CD4-positive, alpha-beta T cell treated with Interleukin-4 for 1 hour (primary cell): ENCODE results near the gene PLXNB2.

Experiments used
- DNase-seq, 2 donors: peaks; one replicate each; pipeline ENCODE4 v3.0.0-alpha.2; 2020 to 2022

The PLXNB2 gene

GRCh38 chr22:50310031-50310722 is 2.7 kb upstream of the PLXNB2 start:
- no peak for DNase-seq

DNA sequence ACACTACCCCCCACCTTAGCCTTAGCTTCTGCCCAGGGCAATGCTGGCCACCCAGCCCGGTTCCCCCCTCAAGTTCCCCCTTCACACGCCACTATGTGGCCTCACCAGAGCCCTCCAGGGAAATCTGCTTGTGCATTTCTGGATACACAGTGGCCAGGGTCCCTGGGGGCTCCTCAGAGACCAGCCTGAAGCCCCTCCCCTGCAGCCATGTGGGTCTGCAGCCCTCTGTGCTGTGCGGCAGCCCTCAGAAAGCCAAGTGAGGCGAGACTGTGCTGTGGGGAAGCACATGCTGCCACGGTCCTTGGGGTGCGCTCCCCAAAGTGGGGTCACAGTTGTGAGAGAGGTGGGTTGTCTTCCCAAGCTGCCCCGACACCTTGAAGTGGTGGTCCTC is 2.1 kb upstream of the PLXNB2 start:
- no peak for DNase-seq

DNA sequence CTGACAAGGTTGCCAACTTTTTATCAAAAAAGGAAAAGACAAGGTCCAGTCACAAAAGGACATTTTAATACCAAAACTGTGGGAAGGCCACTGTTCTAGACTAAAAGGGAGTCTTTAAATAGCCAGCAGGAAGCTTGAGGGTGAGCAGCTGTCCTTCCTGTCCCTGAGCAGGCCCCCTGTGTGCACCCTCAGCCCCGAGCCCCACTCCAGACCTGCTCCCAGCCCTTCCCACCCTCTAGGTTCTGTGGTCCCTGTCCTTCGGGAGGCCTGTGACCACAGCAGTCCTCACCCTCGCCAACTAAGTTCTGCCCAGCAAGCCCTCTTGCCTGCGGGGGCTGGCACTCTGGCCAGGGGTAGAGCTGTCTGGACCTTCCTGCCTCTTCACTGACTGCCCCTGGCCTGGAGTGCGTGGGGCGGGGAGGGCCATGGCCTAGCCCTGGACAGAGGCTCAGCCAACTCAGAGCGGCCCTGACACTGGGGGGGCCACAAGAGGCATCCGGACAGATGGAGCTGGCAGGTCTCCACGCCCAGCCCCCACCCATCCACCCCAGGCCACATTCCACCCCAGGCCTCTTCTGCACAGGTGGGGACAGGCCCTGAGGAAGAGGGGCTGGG is 1.6 kb upstream of the PLXNB2 start:
- no peak for DNase-seq

GRCh38 chr22:50308597-50308935 is 1.1 kb upstream of the PLXNB2 start:
- peak in 1 of 2 donors; percentile 54 for DNase-seq

DNA sequence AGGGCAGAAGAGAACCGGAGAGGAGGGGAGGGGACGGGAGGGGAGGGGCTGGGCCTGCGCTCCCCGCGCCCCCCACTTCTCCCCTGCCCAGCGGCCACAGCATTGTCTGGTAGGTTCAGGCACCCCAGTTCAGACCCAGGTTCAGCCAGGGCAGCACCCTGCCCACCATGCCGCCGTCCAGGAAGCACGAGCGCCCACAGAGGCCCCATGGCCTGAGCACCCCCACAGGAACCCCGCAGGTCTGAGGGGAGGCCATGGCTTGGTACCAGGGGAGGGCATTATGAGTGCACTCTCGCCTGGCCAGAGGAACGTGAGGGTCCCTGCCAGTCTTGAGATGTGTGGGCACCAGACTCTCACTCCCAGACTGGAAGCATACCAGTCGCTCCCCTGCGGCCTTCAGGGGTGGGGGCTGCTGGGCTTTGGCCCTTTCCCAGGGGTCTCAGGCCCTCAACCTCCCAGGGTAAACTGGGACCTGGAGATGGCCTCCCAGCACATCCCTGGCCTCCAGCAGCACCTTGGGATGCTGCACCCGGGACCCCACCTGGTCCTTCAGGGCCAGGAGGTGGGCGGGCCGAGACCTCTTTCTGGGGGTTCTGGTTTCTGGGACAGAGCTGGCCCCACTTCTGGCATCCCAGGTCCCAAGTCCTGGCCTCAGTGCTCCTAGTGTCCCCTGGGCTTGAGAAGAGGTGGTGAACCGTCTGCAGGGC is 597 bp upstream of the PLXNB2 start:
- no peak for DNase-seq

- DNase-seq, result peak in 1 of 2 donors; percentile 65
Measured at GRCh38 chr22:50305923-50306566, 1.4 kb downstream of the PLXNB2 start.

DNA sequence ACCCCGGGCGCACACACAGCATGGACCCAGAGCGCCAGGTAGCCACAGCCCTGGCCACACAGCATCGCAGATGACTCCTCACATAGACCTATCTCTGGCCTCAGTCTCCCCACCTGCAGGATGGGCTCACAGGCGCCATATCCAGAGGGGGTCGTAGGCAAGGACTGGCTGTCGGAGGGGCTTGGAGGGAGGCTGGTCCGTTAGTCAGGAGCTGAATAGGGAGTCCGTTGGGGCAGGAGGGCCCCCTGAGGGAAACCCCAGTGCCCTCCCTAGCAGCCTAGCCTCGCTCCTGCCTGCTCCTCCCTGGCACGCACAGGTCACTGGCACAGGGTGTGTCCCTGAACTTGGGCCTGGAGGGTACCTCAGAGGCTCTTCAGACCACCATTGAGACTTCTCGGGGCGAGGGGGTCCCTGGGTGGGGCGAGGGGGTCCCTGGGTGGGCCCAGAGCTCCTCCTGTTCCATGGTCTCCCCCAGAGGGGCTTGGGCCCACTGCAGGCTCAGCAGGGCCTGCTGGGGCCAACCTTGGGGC is 2.0 kb downstream of the PLXNB2 start:
- DNase-seq, result no peak

DNA sequence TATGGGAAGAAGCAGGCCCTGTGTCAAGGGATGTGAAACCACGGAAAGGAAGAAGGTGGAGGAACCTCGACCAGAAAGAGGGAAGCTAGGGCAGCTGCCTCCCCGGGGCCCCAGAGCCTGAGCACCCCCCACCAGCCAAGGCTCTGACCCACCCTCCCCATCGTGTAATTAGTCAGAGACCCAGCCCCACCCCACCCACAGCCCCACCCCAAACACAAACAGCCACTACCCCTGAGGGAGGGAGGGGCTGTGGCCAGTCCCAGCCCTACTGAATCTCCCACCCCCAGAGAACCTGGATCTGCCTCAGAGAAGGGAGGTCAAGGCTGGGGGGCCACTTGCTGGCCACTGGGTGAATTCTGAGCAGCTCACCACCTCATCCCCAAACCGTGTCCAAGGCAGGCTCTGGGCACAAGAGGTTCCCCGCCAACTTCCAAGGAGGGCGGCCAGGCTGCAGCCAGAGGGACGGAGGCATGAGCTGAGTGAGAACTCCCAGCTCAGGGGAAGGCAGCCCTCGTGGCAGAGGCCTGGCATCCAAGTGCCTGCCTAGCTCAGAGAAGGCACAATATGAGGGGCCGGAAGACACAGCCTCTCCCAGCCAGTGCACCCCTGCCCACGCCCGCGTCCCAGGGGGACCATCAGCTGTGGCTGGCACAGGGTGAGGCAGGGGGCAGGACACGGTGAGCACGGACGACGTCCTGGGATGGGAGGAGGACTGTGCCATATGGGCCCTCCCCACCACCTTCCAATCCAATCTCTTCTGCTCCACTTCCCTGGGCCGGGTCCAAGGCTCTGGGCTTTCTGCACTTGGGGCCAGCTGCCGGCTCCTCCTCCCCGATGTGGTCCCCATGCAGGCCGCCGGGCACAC is 2.7 kb downstream of the PLXNB2 start:
- peak; percentile 23 to 67 for DNase-seq

- peak; percentile 25 to 67 for DNase-seq
Measured at GRCh38 chr22:50303848-50304527, 3.5 kb downstream of the PLXNB2 start.

DNA sequence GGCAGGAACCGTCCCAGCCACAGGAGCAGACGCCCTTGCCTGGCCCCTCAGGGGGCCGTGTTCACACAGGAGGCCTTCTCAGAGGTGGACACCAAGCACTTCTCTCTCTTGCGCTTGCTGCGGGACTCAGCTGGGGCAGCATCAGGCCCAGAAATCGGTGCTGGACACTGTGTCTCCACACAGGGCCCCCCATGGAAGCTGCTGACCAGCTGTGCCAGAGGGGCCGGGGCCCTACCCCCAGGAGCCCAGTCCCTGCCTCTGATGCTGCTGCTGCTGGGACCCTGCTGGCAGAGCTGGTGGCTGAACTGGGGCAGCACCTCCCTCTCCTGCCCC is 4.0 kb downstream of the PLXNB2 start:
- DNase-seq, result no peak

DNA sequence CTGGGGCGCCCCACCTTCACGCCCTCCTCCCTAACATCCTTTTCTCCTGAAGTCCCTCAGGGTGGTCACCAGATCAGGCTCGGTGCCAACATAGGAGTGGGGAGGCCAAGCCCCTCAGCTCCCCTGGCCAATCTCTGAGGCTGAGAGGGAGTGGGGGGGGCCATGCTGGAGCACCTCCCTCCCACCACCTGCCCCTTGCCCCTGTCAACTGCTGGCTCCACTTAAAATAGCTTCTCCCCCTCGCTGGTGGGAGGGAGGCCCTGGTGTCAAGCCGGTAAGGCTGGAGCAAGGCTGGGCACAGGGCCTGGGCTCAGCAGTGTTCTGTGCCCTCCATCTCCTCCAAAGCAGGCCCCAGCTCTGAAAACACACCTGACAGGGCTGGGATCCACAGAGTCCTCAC is 4.9 kb downstream of the PLXNB2 start:
- no peak for DNase-seq

- peak in 1 of 2 donors; percentile 51 for DNase-seq
Measured at GRCh38 chr22:50302041-50302541, 5.4 kb downstream of the PLXNB2 start.

- DNase-seq, result peak in 1 of 2 donors; percentile 37
Measured at GRCh38 chr22:50301581-50301991, 5.9 kb downstream of the PLXNB2 start.

- DNase-seq, result no peak
Measured at GRCh38 chr22:50300620-50301257, 6.7 kb downstream of the PLXNB2 start.

DNA sequence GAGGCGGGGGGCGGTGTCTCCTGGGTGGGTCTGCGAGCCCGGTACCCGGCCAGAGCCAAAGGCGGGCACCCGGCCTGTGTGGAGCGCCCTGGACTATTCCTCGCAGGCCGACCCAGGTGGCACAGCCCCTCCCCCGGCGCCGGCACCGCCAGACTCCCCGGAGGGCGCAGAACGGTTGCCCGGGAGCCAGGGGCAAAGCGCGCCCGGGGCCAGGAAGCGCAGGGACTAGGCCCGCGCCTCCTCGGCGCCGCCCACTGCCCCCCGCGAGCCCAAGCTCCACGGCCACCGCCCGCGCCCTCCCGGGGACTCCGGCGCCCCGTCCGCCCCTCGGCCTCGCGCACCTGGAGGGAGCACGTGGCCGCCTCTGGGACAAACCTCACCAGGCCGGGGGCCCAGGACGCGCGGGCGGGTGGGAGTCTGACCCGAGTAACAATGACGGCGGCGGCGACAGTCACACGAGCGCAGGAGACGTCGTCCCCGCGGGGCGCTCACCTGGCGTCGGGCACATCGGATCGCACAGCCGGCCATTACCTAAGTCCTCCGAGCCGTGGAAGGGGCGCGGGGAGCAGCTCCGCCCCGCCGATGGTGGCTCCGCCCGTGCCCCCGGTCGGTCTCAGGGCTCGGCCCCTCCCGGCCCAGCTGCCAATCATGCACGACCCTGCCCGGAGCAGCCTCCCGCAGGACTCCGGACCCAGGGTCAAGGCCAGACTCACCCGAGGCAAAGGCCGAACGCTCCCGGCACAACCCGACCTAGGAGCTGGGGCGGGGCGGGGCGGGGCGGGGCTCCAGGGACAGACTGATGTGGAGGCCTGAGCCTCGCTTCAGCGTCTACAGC is 7.4 kb downstream of the PLXNB2 start:
- no peak for DNase-seq

- no peak for DNase-seq
Measured at GRCh38 chr22:50298937-50299784, 8.3 kb downstream of the PLXNB2 start.

- DNase-seq, result no peak
Measured at GRCh38 chr22:50298266-50298637, 9.2 kb downstream of the PLXNB2 start.

GRCh38 chr22:50297510-50298265 is 9.8 kb downstream of the PLXNB2 start:
- no peak for DNase-seq
